Fibroblast of lung (primary cell): ENCODE results near the gene CCDC61.

Experiments used
- CTCF ChIP-seq, 2 donors: IDR thresholded peaks in 1 of 2; conservative IDR thresholded peaks in 1 of 2; 1 replicate in 1 of 2; 2 replicates in 1 of 2; pipeline ENCODE4 v1.5.1; 2011 to 2012; ENCODE audit warnings: low read length in 2 of 2, control low read depth in 1 of 2, inconsistent platforms in 1 of 2, low read depth in 1 of 2, mild to moderate bottlenecking in 1 of 2
- EZH2 ChIP-seq: IDR thresholded peaks from 2 replicates; pipeline ENCODE4 v1.5.1; 2012; ENCODE audit warnings: low read length, control low read depth, mild to moderate bottlenecking; ENCODE audit errors: missing control alignments

GRCh38 chr19:45996933-45997332, 1.7 kb downstream of the CCDC61 start:
- TF ChIP-seq CTCF (conservative IDR thresholded peaks at IDR 0.05 in 1 of 2, IDR thresholded peaks at IDR 0.05 in 1 of 2; ENCODE audit: low read depth in 1 of 2, low read length in 2 of 2) (no peak), EZH2 (no peak)
